CD4-positive, alpha-beta T cell treated with Interleukin-15 for 4 hours (primary cell): ENCODE data around the gene GUCY2D.
A peak's percentile ranks its signal among the peaks of the same experiment; 100 is the strongest.
"Not testable (repeated sequence)": the region's sequence is repeated elsewhere in the genome, so short reads cannot be mapped to it uniquely, and the experiment has no call there.

Experiments
- DNase-seq: peaks from one replicate; pipeline ENCODE4 v3.0.0-alpha.2; 2020; ENCODE audit warnings: low spot score

The GUCY2D gene

GRCh38 chr17:8018436-8018835 is 16.0 kb downstream of the GUCY2D start:
- no peak for DNase-seq

- DNase-seq, result no peak
Observed at GRCh38 chr17:8019166-8019565, 16.8 kb downstream of the GUCY2D start.

GRCh38 chr17:8019665-8020650 is 17.5 kb downstream of the GUCY2D start:
- DNase-seq, result no peak

GRCh38 chr17:8020776-8021564 is 18.6 kb downstream of the GUCY2D start:
- no peak for DNase-seq

- DNase-seq, result no peak
Observed at GRCh38 chr17:8021565-8022359, 19.3 kb downstream of the GUCY2D start.

GRCh38 chr17:8022360-8023003 is 20.1 kb downstream of the GUCY2D start:
- DNase-seq, result no peak

- not testable (repeated sequence) for DNase-seq
Observed at GRCh38 chr17:8024161-8024560, 21.7 kb downstream of the GUCY2D start.

- no peak for DNase-seq
Observed at GRCh38 chr17:8025176-8025911, 22.9 kb downstream of the GUCY2D start.

- DNase-seq, result no peak
Observed at GRCh38 chr17:8029121-8029520, 26.7 kb downstream of the GUCY2D start.

- no peak for DNase-seq
Observed at GRCh38 chr17:8031261-8031661, 28.8 kb downstream of the GUCY2D start.

- DNase-seq, result no peak
Observed at GRCh38 chr17:8031950-8032349, 29.5 kb downstream of the GUCY2D start.

- DNase-seq, result no peak
Observed at GRCh38 chr17:8032442-8032841, 30.0 kb downstream of the GUCY2D start.

GRCh38 chr17:8038954-8039610 is 36.7 kb downstream of the GUCY2D start, which contains the start of gene ALOX15B:
ALOX15B (plus strand) TSS chr17:8039059; CDS start chr17:8039156, 97 bp downstream.
- no peak for DNase-seq

- DNase-seq, result no peak
Observed at GRCh38 chr17:8039611-8040168, 37.3 kb downstream of the GUCY2D start.

- peak; percentile 36 for DNase-seq
Observed at GRCh38 chr17:8041249-8041928, 39.0 kb downstream of the GUCY2D start.

- DNase-seq, result no peak
Observed at GRCh38 chr17:8041979-8042378, 39.6 kb downstream of the GUCY2D start.

- DNase-seq, result no peak
Observed at GRCh38 chr17:8044819-8045810, 42.7 kb downstream of the GUCY2D start.

GRCh38 chr17:8046306-8046928 is 44.0 kb downstream of the GUCY2D start:
- no peak for DNase-seq
